Measurements from ENCODE around the gene OSBPL2. TPM values are rescaled to one million over a fixed set of nuclear protein-coding genes. Genes with fewer than 3 reads are reported as not detected.

The OSBPL2 gene
- total and polyA plus RNA-seq, 9 of the 15 experiments (the other 6 are each of a cell fraction or from before 2014, with no cell fraction given): 2.5 to 25.6 (median 14.1) TPM

DNA sequence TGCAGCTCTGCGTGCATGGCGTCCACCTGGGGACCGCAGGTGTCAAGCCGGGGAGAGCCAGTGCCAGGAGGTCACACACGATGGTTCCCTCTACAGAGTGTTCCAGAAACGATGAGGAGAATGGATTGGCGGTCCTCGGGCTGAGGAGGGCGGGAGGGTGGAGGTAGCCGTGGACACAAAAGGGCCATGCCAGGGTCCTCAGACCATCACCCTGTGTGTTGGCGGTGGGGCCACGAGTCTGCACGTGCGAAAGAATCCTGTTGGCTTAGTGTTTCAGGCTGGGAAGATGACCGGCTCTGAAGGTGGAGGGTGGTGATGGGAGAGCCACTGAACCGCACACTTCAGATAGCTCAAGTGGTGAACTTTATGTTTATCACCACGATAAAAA lies 31.9 kb upstream of the OSBPL2 start:
- Histone ChIP-seq H3K36me3 (ENCODE audit: control insufficient read depth, insufficient read depth, low read length) (peaks cover 19% of the 10 kb centered on the region; the same call in 2 of the 3 replicates), H4K20me1 (replicated peaks; ENCODE audit: control insufficient read depth, insufficient read depth, low read length) (peaks cover 18% of the 10 kb centered on the region), H3K9me1 (ENCODE audit: control insufficient read depth, insufficient read depth, low read length) (peaks cover 3% of the 10 kb centered on the region), H3K9ac (ENCODE audit: insufficient read depth in 1 of 2, low read depth in 2 of 2, low read length in 2 of 2) (peak overlapping the region in 1 of 2 experiments; percentile 17; a peak in 1 of 4 replicates), H3K27me3 (ENCODE audit: control insufficient read depth in 2 of 2, insufficient read depth in 2 of 2, low read length in 2 of 2) (peaks cover 0 to 21% of the 10 kb centered on the region in 2 experiments; a peak in 3 of 5 replicates), H3K4me1 (replicated peaks in 1 of 2; ENCODE audit: control insufficient read depth in 2 of 2, insufficient read depth in 2 of 2, low read length in 2 of 2) (peaks cover 4 to 39% of the 10 kb centered on the region in 2 experiments; a peak in 3 of 5 replicates), H3K4me2 (ENCODE audit: insufficient read depth, low read length) (no peak overlapping the region), H3K79me2 (ENCODE audit: control insufficient read depth, insufficient read depth, low read length) (no peaks in the 10 kb centered on the region), H2AFZ (ENCODE audit: low read depth, low read length) (no peak overlapping the region), H3K27ac (ENCODE audit: extremely low read depth, low read depth, low read length) (no peak overlapping the region), H3K4me3 (no peak overlapping the region), H3K9me3 (replicated peaks; ENCODE audit: control insufficient read depth, insufficient read depth, low read depth, low read length) (no peaks in the 10 kb centered on the region)
- ATAC-seq (no peak), DNase-seq (ENCODE audit: extremely low read depth in 1 of 4, low spot score in 3 of 4) (no peak), FAIRE-seq (no peak)
- WGBS (ENCODE audit: insufficient coverage, low coverage, missing lambda C conversion rate): 82% methylated on average over 17 of the region's 17 CpGs
- POLR2A ChIA-PET: interaction anchor here (0.6 to 0.7 kb wide), 3 partner anchors 9 to 776 kb away, joined by 3 to 4 read pairs (median 3); no protein-coding TSS in a partner anchor
- in situ Hi-C loops (cut with MboI): no loop called here
- TF ChIP-seq, protein P1, sequence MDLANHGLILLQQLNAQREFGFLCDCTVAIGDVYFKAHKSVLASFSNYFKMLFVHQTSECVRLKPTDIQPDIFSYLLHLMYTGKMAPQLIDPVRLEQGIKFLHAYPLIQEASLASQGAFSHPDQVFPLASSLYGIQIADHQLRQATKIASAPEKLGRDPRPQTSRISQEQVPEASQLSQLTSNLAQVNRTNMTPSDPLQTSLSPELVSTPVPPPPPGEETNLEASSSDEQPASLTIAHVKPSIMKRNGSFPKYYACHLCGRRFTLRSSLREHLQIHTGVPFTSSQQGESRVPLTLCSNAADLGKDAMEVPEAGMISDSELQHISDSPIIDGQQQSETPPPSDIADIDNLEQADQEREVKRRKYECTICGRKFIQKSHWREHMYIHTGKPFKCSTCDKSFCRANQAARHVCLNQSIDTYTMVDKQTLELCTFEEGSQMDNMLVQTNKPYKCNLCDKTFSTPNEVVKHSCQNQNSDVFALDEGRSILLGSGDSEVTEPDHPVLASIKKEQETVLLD (IDR thresholded peaks at IDR 0.05): no peak
- no peak for TF ChIP-seq ZNF507 (tag; conservative IDR thresholded peaks at IDR 0.05)
- intact Hi-C loops (cut with micrococcal nuclease): no loop called here
- BruUV-seq (replicated peaks): no TSS peak
- CTCF ChIA-PET (ENCODE audit: low intra/inter-chr PET ratio): no interaction called here

Measured in K562 (cell line).